ENCODE data around the gene SPTB. TPM values are rescaled to one million over a fixed set of nuclear protein-coding genes. Genes with fewer than 3 reads are reported as not detected.
A peak's percentile ranks its signal among the peaks of the same experiment; 100 is the strongest.

The SPTB gene
- total RNA-seq, 1 experiment from 2014 or later, result 0.43 TPM

DNA sequence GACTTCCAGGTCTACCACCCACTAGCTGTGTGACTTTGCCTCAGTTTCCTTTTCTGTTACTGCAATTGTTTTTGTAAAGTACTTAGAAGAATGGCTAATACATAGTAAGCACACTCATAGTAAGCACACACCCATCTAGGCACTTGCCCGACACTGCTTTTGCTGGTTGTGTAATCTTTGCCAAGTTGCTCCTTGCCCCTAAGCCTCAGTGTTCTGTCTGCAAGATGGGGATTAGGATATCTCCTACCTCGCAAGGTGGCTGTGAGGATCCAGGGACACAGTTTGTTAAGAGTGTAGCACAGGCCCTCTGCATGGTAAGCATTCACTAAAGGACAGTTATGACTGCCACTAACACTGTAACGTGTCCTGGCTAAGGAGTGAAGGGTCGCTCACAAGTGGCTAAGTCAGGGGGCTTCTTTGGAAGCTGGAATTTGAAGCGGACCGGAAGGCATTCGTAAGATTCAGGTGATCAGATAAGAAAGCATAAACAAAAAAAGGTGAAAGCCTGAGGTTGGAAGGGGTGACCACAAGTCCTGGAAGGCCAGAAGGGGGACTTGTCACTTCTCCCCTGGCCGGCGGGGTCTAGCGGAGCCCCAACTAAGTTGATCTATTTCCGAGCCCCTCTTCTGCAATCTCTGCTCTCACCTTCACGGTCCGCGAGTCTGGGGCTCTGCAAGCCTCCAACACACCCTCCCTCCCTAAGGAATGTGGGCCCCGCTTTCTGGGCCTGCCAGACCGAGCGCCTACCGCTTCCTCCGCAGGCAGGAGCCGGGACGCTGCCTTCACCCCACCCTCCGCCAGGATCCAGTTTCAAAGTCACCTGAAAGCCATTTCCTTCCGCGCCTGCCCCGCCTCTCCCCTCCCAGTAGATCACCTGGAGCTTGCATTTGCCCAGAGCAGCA, 177.0 kb downstream of the SPTB start:
- BruUV-seq (replicated peaks), result no TSS peak
- H3K4me1 ChIP-seq (ENCODE audit: insufficient read depth, low read length, poor library complexity, severe bottlenecking), result peaks cover 18% of the 10 kb centered on the region
- H3K4me3 ChIP-seq (ENCODE audit: low read depth, low read length, poor library complexity, severe bottlenecking), result no peak overlapping the region
- ChIA-PET POLR2A (ENCODE audit: low non-redundant PET) (no interaction called here), CTCF (no interaction called here)
- H3K27me3 ChIP-seq (replicated peaks; ENCODE audit: insufficient read depth, low read depth, low read length, poor library complexity), result no peaks in the 10 kb centered on the region
- no peak for DNase-seq (ENCODE audit: low spot score)
- intact Hi-C loops (cut with micrococcal nuclease; ENCODE audit: unreplicated experiment), result no loop called here
- H3K9me3 ChIP-seq (ENCODE audit: low read depth, low read length, poor library complexity, severe bottlenecking), result no peaks in the 10 kb centered on the region
- H3K27ac ChIP-seq (ENCODE audit: low read depth, low read length, poor library complexity, severe bottlenecking), result no peak overlapping the region
- no peaks in the 10 kb centered on the region for H3K36me3 ChIP-seq (ENCODE audit: insufficient read depth, low read length, poor library complexity, severe bottlenecking)
- TF ChIP-seq, protein P1, sequence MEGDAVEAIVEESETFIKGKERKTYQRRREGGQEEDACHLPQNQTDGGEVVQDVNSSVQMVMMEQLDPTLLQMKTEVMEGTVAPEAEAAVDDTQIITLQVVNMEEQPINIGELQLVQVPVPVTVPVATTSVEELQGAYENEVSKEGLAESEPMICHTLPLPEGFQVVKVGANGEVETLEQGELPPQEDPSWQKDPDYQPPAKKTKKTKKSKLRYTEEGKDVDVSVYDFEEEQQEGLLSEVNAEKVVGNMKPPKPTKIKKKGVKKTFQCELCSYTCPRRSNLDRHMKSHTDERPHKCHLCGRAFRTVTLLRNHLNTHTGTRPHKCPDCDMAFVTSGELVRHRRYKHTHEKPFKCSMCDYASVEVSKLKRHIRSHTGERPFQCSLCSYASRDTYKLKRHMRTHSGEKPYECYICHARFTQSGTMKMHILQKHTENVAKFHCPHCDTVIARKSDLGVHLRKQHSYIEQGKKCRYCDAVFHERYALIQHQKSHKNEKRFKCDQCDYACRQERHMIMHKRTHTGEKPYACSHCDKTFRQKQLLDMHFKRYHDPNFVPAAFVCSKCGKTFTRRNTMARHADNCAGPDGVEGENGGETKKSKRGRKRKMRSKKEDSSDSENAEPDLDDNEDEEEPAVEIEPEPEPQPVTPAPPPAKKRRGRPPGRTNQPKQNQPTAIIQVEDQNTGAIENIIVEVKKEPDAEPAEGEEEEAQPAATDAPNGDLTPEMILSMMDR (conservative IDR thresholded peaks at IDR 0.05; ENCODE audit: low read depth, low read length), result no peak

DNA sequence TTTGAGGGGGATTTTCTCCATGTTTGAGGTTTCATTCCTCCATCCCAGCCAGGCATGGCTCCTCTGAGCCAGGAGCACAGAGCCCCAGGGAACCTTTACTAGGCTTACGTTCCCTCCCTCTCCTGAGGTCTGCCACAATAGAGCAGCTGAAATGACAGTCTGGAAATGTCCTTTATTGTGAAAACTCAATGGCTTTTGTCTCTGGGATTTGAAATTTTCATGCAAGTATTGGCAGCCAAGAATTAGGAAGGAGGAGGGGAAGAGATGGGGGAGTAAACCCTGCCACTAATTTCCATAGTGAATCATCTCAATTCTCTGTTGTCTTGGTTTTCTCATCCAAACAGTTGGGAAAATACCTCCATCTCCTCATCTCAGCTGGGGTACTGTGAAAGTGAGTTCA, 178.0 kb downstream of the SPTB start:
- H3K36me3 ChIP-seq (ENCODE audit: insufficient read depth, low read length, poor library complexity, severe bottlenecking), result no peaks in the 10 kb centered on the region
- TF ChIP-seq EZH2 (IDR thresholded peaks at IDR 0.05; ENCODE audit: borderline replicate concordance, low read depth, low read length, poor library complexity, severe bottlenecking), result no peak
- TF ChIP-seq, protein P1 (conservative IDR thresholded peaks at IDR 0.05; ENCODE audit: low read depth, low read length), result no peak
- DNase-seq (ENCODE audit: low spot score), result peak; percentile 25
- CTCF ChIA-PET, result no interaction called here
- intact Hi-C loops (cut with micrococcal nuclease; ENCODE audit: unreplicated experiment), result no loop called here
- POLR2A ChIA-PET (ENCODE audit: low non-redundant PET), result no interaction called here
- BruUV-seq (replicated peaks), result no TSS peak
- no peaks in the 10 kb centered on the region for H3K9me3 ChIP-seq (ENCODE audit: low read depth, low read length, poor library complexity, severe bottlenecking)
- no peak overlapping the region for H3K4me3 ChIP-seq (ENCODE audit: low read depth, low read length, poor library complexity, severe bottlenecking)
- H3K27ac ChIP-seq (ENCODE audit: low read depth, low read length, poor library complexity, severe bottlenecking), result no peak overlapping the region
- peaks cover 18% of the 10 kb centered on the region for H3K4me1 ChIP-seq (ENCODE audit: insufficient read depth, low read length, poor library complexity, severe bottlenecking)
- H3K27me3 ChIP-seq (replicated peaks; ENCODE audit: insufficient read depth, low read depth, low read length, poor library complexity), result no peaks in the 10 kb centered on the region

- no peaks in the 10 kb centered on the region for H3K36me3 ChIP-seq (ENCODE audit: insufficient read depth, low read length, poor library complexity, severe bottlenecking)
- ChIA-PET POLR2A (ENCODE audit: low non-redundant PET) (interaction anchor here (0.7 kb wide), 1 partner anchor 38 kb away, joined by 3 read pairs; no protein-coding TSS in a partner anchor), CTCF (no interaction called here)
- H3K27me3 ChIP-seq (replicated peaks; ENCODE audit: insufficient read depth, low read depth, low read length, poor library complexity), result no peaks in the 10 kb centered on the region
- no peak for TF ChIP-seq EZH2 (IDR thresholded peaks at IDR 0.05; ENCODE audit: borderline replicate concordance, low read depth, low read length, poor library complexity, severe bottlenecking)
- TF ChIP-seq, protein P1 (conservative IDR thresholded peaks at IDR 0.05; ENCODE audit: low read depth, low read length), result no peak
- H3K4me1 ChIP-seq (ENCODE audit: insufficient read depth, low read length, poor library complexity, severe bottlenecking), result peaks cover 15% of the 10 kb centered on the region
- intact Hi-C loops (cut with micrococcal nuclease; ENCODE audit: unreplicated experiment), result no loop called here
- DNase-seq (ENCODE audit: low spot score), result no peak
- no peaks in the 10 kb centered on the region for H3K9me3 ChIP-seq (ENCODE audit: low read depth, low read length, poor library complexity, severe bottlenecking)
- no peak overlapping the region for H3K4me3 ChIP-seq (ENCODE audit: low read depth, low read length, poor library complexity, severe bottlenecking)
- BruUV-seq (replicated peaks), result no TSS peak
- no peak overlapping the region for H3K27ac ChIP-seq (ENCODE audit: low read depth, low read length, poor library complexity, severe bottlenecking)
Measured at GRCh38 chr14:64700894-64701293, 178.8 kb downstream of the SPTB start.
